ENCODE measurements around the gene LPP.

Gene LPP

GRCh38 chr3:188523291-188523690 lies 369.3 kb downstream of the LPP start:
- DNase-seq = no peak
- H3K9me3 ChIP-seq (ENCODE audit: insufficient read depth, low read length, severe bottlenecking) = no peaks in the 10 kb centered on the region
- H3K79me2 ChIP-seq (ENCODE audit: insufficient read depth, low read length) = no peaks in the 10 kb centered on the region
- no peaks in the 10 kb centered on the region for H3K27me3 ChIP-seq (ENCODE audit: insufficient read depth, low read length, poor library complexity)
- H3K4me3 ChIP-seq (ENCODE audit: low read depth in 1 of 2, low read length in 2 of 2) = no peak overlapping the region
- no peak overlapping the region for H3K9ac ChIP-seq (ENCODE audit: low read depth, low read length)
- H4K20me1 ChIP-seq (ENCODE audit: insufficient read depth, low read length) = no peaks in the 10 kb centered on the region
- H3K27ac ChIP-seq (ENCODE audit: low read length) = no peak overlapping the region
- no peaks in the 10 kb centered on the region for H3K4me1 ChIP-seq (ENCODE audit: insufficient read depth, low read length)
- no peak overlapping the region for H2AFZ ChIP-seq (ENCODE audit: low read depth, low read length)
- no peak for ATAC-seq (ENCODE audit: insufficient read depth, low read depth)
- no peak overlapping the region for H3K4me2 ChIP-seq (ENCODE audit: insufficient read depth, low read length)
- TF ChIP-seq CTCF (IDR thresholded peaks at IDR 0.05; ENCODE audit: borderline replicate concordance, extremely low read depth, low read length, poor library complexity, severe bottlenecking) (no peak), EZH2 (IDR thresholded peaks at IDR 0.05; ENCODE audit: borderline replicate concordance, low read depth, low read length, severe bottlenecking) (no peak)
- H3K36me3 ChIP-seq (ENCODE audit: insufficient read depth, low read length) = peaks cover 4% of the 10 kb centered on the region; the same call in 1 of the 2 replicates

DNA sequence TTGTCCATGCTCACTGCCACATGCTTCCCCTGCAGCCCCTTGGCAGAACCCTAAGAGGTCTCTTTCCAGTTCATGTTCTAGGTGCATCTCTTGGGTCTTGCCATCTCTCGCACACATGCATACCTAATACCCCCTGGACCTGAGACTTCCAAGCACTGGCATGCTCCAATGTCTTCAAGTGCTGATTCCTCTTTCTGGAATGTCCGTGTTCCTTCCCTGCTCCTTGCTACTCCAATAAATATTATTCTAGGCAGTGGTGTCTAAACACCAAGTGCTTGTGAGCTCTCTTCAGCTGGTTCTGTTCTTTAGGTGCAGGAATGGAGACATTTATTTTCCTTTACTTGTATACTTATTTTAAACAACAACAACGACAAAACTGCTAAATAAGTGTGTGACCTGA lies 370.1 kb downstream of the LPP start:
- Histone ChIP-seq H3K4me3 (ENCODE audit: low read depth in 1 of 2, low read length in 2 of 2) (no peak overlapping the region), H2AFZ (ENCODE audit: low read depth, low read length) (no peak overlapping the region), H3K27me3 (ENCODE audit: insufficient read depth, low read length, poor library complexity) (no peaks in the 10 kb centered on the region), H3K9me3 (ENCODE audit: insufficient read depth, low read length, severe bottlenecking) (no peaks in the 10 kb centered on the region), H3K4me2 (ENCODE audit: insufficient read depth, low read length) (no peak overlapping the region), H3K27ac (ENCODE audit: low read length) (no peak overlapping the region), H3K79me2 (ENCODE audit: insufficient read depth, low read length) (no peaks in the 10 kb centered on the region), H3K4me1 (ENCODE audit: insufficient read depth, low read length) (no peaks in the 10 kb centered on the region), H4K20me1 (ENCODE audit: insufficient read depth, low read length) (no peaks in the 10 kb centered on the region), H3K9ac (ENCODE audit: low read depth, low read length) (no peak overlapping the region), H3K36me3 (ENCODE audit: insufficient read depth, low read length) (peaks cover 7% of the 10 kb centered on the region; the same call in 1 of the 2 replicates)
- ATAC-seq (ENCODE audit: insufficient read depth, low read depth) = no peak
- TF ChIP-seq CTCF (IDR thresholded peaks at IDR 0.05; ENCODE audit: borderline replicate concordance, extremely low read depth, low read length, poor library complexity, severe bottlenecking) (no peak), EZH2 (IDR thresholded peaks at IDR 0.05; ENCODE audit: borderline replicate concordance, low read depth, low read length, severe bottlenecking) (no peak)
- no peak for DNase-seq

- no peaks in the 10 kb centered on the region for H3K79me2 ChIP-seq (ENCODE audit: insufficient read depth, low read length)
- H3K4me3 ChIP-seq (ENCODE audit: low read depth in 1 of 2, low read length in 2 of 2) = no peak overlapping the region
- no peaks in the 10 kb centered on the region for H3K9me3 ChIP-seq (ENCODE audit: insufficient read depth, low read length, severe bottlenecking)
- ATAC-seq (ENCODE audit: insufficient read depth, low read depth) (no peak), DNase-seq (no peak)
- no peaks in the 10 kb centered on the region for H4K20me1 ChIP-seq (ENCODE audit: insufficient read depth, low read length)
- no peak overlapping the region for H3K9ac ChIP-seq (ENCODE audit: low read depth, low read length)
- peaks cover 7% of the 10 kb centered on the region; the same call in 1 of the 2 replicates for H3K36me3 ChIP-seq (ENCODE audit: insufficient read depth, low read length)
- no peak overlapping the region for H3K27ac ChIP-seq (ENCODE audit: low read length)
- no peak overlapping the region for H2AFZ ChIP-seq (ENCODE audit: low read depth, low read length)
- no peaks in the 10 kb centered on the region for H3K27me3 ChIP-seq (ENCODE audit: insufficient read depth, low read length, poor library complexity)
- TF ChIP-seq CTCF (IDR thresholded peaks at IDR 0.05; ENCODE audit: borderline replicate concordance, extremely low read depth, low read length, poor library complexity, severe bottlenecking) = no peak
- no peak for TF ChIP-seq EZH2 (IDR thresholded peaks at IDR 0.05; ENCODE audit: borderline replicate concordance, low read depth, low read length, severe bottlenecking)
- no peaks in the 10 kb centered on the region for H3K4me1 ChIP-seq (ENCODE audit: insufficient read depth, low read length)
- H3K4me2 ChIP-seq (ENCODE audit: insufficient read depth, low read length) = no peak overlapping the region
Measured at GRCh38 chr3:188526057-188526456, 372.1 kb downstream of the LPP start.

DNA sequence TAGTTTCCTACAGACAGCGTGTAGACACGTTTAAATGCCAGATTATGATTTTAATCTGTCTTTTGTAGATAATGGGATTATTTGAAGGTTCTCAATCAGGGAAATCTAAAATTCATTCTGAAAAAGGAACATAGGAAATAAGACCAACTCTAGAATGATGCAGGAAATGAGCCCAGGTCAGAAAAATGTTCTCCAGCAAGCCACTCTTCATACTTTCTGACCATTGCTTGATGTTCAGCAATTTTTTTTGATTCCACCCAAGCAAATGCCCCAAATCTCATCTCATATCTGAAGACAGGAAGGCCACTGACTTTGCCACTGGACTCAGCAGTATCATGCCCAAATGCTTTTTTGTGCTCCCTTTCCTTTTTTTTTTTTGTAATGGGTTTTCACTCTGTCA lies 373.4 kb downstream of the LPP start:
- Histone ChIP-seq H3K36me3 (ENCODE audit: insufficient read depth, low read length) (peaks cover 7% of the 10 kb centered on the region; the same call in 1 of the 2 replicates), H3K4me3 (ENCODE audit: low read depth in 1 of 2, low read length in 2 of 2) (no peak overlapping the region), H3K4me1 (ENCODE audit: insufficient read depth, low read length) (no peaks in the 10 kb centered on the region), H3K27ac (ENCODE audit: low read length) (no peak overlapping the region), H3K79me2 (ENCODE audit: insufficient read depth, low read length) (no peaks in the 10 kb centered on the region), H2AFZ (ENCODE audit: low read depth, low read length) (no peak overlapping the region), H3K9ac (ENCODE audit: low read depth, low read length) (no peak overlapping the region), H4K20me1 (ENCODE audit: insufficient read depth, low read length) (no peaks in the 10 kb centered on the region), H3K9me3 (ENCODE audit: insufficient read depth, low read length, severe bottlenecking) (no peaks in the 10 kb centered on the region), H3K27me3 (ENCODE audit: insufficient read depth, low read length, poor library complexity) (no peaks in the 10 kb centered on the region), H3K4me2 (ENCODE audit: insufficient read depth, low read length) (no peak overlapping the region)
- DNase-seq (no peak), ATAC-seq (ENCODE audit: insufficient read depth, low read depth) (no peak)
- no peak for TF ChIP-seq EZH2 (IDR thresholded peaks at IDR 0.05; ENCODE audit: borderline replicate concordance, low read depth, low read length, severe bottlenecking)
- no peak for TF ChIP-seq CTCF (IDR thresholded peaks at IDR 0.05; ENCODE audit: borderline replicate concordance, extremely low read depth, low read length, poor library complexity, severe bottlenecking)

All from DND-41 (cell line).